Activated CD4-positive, CD25-positive, alpha-beta regulatory T cell treated with anti-CD3 and anti-CD28 coated beads, Interleukin-2, amount 50 U/mL, for 24 hours (primary cell): ENCODE results near the gene RHBDL3.
"Not testable (repeated sequence)": the region's sequence is repeated elsewhere in the genome, so short reads cannot be mapped to it uniquely, and the experiment has no call there.

Experiments used
- ATAC-seq, 2 donors: fragments of 150-1000 bp; cut with Tn5 transposase; one replicate each; pipeline ENCODE4 v1.10.0; 2021; ENCODE audit warnings: mild to moderate bottlenecking in 1 of 2, moderate library complexity in 1 of 2

The RHBDL3 gene, protein sequence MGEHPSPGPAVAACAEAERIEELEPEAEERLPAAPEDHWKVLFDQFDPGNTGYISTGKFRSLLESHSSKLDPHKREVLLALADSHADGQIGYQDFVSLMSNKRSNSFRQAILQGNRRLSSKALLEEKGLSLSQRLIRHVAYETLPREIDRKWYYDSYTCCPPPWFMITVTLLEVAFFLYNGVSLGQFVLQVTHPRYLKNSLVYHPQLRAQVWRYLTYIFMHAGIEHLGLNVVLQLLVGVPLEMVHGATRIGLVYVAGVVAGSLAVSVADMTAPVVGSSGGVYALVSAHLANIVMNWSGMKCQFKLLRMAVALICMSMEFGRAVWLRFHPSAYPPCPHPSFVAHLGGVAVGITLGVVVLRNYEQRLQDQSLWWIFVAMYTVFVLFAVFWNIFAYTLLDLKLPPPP

DNA sequence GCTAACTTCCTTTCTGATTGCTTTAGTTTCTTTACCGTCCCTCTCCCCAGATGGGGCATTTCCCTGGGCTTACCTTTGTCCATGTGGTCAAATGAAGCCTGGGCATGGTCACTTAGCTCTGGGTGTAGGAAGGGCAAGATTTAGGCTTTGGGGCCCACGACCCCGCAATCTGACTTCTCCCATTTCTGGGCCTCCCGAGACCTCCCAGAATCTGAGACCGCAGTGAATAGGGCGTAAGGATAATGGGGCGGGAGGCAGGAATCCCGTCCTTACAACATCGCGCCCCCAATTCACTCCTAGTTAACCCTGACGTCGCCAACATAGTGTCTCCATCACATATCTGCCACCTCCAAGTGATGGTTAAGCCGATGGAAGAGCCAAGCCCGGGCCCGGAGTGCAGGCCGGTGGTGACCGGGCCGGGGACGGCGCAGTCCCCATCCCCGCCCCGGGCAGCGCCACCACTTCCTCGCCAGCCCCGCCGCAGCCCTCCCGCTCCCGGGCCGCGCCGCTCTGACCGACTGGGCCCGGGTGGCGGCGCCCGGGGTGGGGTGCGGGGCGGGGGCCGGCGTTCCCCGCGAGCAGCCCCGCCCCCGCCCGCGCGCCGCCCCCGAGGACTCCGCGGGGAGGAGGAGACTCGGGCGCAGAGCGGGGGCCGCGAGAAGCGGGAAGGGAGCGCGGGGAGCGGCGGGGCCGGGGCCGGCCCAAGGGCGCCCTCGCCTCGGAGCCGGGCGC, at the start of gene RHBDL3:
Gene RHBDL3 (plus strand): TSS at position 641 of the 732 bp plus-strand sequence. CDS start 358 bp downstream, outside the sequence.
- ATAC-seq: peak in 1 of 2 donors; percentile 24

- no peak for ATAC-seq
These were observed 43.0 kb upstream of the RHBDL3 start for GRCh38 chr17:32222621-32223020.

GRCh38 chr17:32223703-32224102, 41.9 kb upstream of the RHBDL3 start:
- peak; percentile 51 to 54 for ATAC-seq

- no peak for ATAC-seq
These were observed 38.7 kb upstream of the RHBDL3 start for GRCh38 chr17:32226886-32227285.

- no peak for ATAC-seq
These were observed 37.7 kb upstream of the RHBDL3 start for GRCh38 chr17:32227910-32228309.

DNA sequence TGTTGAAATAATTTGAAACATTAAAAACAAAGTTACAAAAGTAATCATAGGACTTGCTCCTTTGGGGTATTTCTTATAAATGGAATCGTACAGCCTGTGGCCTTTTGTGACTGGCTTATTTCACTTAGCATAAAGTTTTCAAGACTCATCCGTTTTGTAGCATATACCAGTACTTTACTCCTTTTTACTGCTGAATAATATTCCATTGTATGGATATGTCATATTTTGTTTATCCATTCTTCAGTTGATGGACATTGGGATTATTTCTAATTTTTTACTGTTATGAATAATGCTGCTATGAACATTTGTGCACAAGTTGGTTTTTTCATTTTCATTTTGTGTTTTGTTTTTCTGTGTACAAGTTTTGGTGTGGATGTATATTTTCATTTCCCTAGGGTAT, 30.0 kb upstream of the RHBDL3 start:
- ATAC-seq: no peak

DNA sequence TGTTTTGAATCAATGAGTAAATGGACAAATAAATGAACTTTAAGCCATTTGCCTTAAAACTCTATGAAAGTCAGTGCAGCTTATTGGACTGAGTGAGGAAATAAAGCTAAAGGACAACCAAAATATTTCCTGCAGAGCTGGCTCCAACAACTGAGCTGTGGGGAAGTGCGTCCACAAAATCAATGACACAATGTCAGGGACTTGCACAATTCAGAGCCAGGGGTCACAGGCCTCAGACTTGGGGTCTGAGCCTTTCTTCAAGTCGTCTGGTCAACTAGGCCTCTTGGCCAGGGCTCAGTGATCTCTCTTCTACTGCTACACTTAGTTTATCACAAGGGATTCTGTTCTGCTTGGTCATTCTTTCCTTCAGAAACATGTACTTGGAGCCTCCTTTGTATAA, 26.2 kb upstream of the RHBDL3 start:
- ATAC-seq: no peak

GRCh38 chr17:32240750-32241149, 24.9 kb upstream of the RHBDL3 start:
- no peak for ATAC-seq

DNA sequence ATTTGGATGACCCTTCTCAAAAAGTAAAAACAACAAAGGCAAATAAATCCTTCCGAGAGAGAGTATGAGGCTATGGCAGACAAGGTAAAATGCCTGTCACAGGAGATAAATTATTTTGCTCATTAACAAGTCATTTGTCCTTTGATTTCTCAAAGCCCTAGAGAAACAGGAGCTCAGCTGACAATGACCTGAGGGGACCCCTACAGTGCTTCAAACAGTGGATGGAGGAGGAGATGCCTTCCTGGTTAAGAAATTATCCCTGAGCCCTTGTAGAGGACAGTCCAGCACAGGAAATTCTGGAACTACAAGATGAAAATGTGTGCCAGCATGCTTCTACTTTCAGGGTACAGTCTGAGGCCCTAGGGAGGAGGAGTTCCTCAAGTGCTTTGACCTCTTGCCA, 24.0 kb upstream of the RHBDL3 start:
- ATAC-seq: no peak

- ATAC-seq: no peak
These were observed 16.2 kb upstream of the RHBDL3 start for GRCh38 chr17:32249475-32249874.

GRCh38 chr17:32253117-32253611, 12.5 kb upstream of the RHBDL3 start:
- peak; percentile 76 to 83 for ATAC-seq

DNA sequence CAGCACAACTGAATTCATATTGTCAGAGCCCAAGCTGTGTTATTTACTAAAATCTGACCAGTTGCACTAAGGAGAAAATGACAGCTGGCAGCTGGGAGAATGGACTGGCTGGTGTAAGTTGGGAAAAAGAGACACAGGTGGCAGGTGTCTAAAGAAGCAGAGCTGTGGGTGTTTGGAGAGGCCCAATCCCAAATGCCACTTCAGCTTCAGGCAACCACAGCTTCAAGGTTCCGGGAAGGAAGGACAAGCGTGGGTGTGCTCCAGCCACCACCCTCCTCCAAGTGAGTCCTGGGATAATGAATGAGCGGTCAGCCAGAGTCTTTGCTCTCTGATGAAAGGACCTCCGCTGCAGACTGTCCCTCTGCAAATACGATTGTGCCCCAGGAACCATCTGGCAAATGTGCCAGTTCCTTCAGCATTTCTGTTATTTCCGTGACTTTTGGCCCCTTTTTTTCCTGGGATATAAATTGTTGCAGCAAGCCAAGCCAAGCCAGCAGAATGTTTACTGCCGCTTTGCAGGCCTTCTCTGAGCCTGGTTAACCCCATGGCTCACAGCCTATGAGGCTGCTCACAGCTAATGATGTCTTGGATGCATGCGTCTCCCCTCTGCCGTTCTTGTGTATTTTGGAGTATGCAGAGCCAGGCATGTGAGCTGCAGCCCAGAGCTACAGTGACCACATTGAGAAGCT, 9.5 kb upstream of the RHBDL3 start:
- no peak for ATAC-seq

- no peak for ATAC-seq
These were observed 9.0 kb upstream of the RHBDL3 start for GRCh38 chr17:32256701-32257019.

- ATAC-seq: no peak
These were observed 7.1 kb upstream of the RHBDL3 start for GRCh38 chr17:32258383-32259140.

GRCh38 chr17:32259586-32259985, 6.0 kb upstream of the RHBDL3 start:
- no peak for ATAC-seq

GRCh38 chr17:32261417-32261736, 4.3 kb upstream of the RHBDL3 start:
- ATAC-seq: no peak

GRCh38 chr17:32261936-32262510, 3.6 kb upstream of the RHBDL3 start:
- ATAC-seq: no peak

GRCh38 chr17:32263515-32263914, 2.1 kb upstream of the RHBDL3 start:
- not testable (repeated sequence) for ATAC-seq

GRCh38 chr17:32264140-32264799, 1.4 kb upstream of the RHBDL3 start:
- no peak for ATAC-seq

GRCh38 chr17:32264823-32265191, 825 bp upstream of the RHBDL3 start:
- no peak for ATAC-seq

DNA sequence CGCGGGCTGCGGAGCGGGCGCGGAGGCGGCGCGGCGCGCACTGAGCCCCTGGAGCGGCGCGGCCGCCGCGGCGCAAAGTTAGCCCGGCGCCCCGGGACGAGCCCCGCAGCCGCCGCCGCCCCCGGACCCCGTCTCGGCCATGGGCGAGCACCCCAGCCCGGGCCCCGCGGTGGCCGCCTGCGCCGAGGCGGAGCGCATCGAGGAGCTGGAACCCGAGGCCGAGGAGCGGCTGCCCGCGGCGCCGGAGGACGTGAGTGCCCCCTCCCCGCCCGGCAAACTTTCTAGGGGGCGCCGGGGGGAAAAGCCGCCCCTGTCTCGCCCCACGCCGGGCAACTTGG, 388 bp downstream of the RHBDL3 start:
- ATAC-seq: no peak
